IMR-90 (cell line): Measurements from ENCODE around the gene NEK6. TPM values are rescaled to one million over a fixed set of nuclear protein-coding genes. Genes with fewer than 3 reads are reported as not detected.

Source experiments
- ATAC-seq: fragments of 200-7000 bp; cut with Tn5 transposase; 2 replicates; pipeline ENCODE4 v1.9.1; 2020; ENCODE audit warnings: low read depth, mild to moderate bottlenecking, moderate library complexity
- BruUV-seq: library from RNA; stranded (reverse); fragments of 400-500 nt; replicated peaks from 2 replicates; lab custom pipeline; 2021; lab: Mats Ljungman, UMichigan
- CTCF ChIA-PET: fragments of 300-600 bp; formaldehyde crosslinking; extraction: SDS; loops from one replicate; lab custom pipeline; 2021; ENCODE audit warnings: antibody characterized with exemption; lab: Yijun Ruan, JAX
- POLR2A ChIA-PET: fragments of 300-600 bp; sonication (Branson Sonifier 250); formaldehyde crosslinking; loops from one replicate; lab custom pipeline; 2022; ENCODE audit warnings: antibody characterized with exemption; ENCODE audit not compliant: unreplicated experiment; lab: Charles Lee
- DNase-seq: peaks from one replicate; pipeline ENCODE4 v3.0.0; 2013
- H2AFZ ChIP-seq: replicated peaks from 2 replicates; pipeline ENCODE3; 2013; ENCODE audit warnings: low read length, mild to moderate bottlenecking; ENCODE audit not compliant: poor library complexity
- H2AK5ac ChIP-seq: 2 replicates; pipeline ENCODE4 v1.6.1; 2013; ENCODE audit warnings: low read depth, low read length, inconsistent platforms
- H2AK9ac ChIP-seq: replicated peaks from 2 replicates; pipeline ENCODE3; 2013; ENCODE audit warnings: mild to moderate bottlenecking, low read depth, low read length, moderate library complexity; ENCODE audit not compliant: poor library complexity
- H2BK120ac ChIP-seq: 2 replicates; pipeline ENCODE4 v1.6.1; 2013; ENCODE audit warnings: low read depth, low read length, inconsistent platforms
- H2BK15ac ChIP-seq: 3 replicates; pipeline ENCODE4 v1.6.1; 2013; ENCODE audit warnings: low read depth, low read length, inconsistent platforms
- H2BK20ac ChIP-seq: 2 replicates; pipeline ENCODE4 v1.6.1; 2013; ENCODE audit warnings: low read depth, mild to moderate bottlenecking, inconsistent platforms, low read length, moderate library complexity
- H2BK5ac ChIP-seq: 2 replicates; pipeline ENCODE4 v1.6.1; 2013; ENCODE audit warnings: mild to moderate bottlenecking, low read depth, low read length, inconsistent platforms; ENCODE audit not compliant: poor library complexity, severe bottlenecking
- H3K14ac ChIP-seq: replicated peaks from 2 replicates; pipeline ENCODE4 v1.6.1; 2013; ENCODE audit warnings: low read depth, low read length, inconsistent platforms
- H3K18ac ChIP-seq: 2 replicates; pipeline ENCODE4 v1.6.1; 2013; ENCODE audit warnings: low read depth, low read length, control low read depth
- H3K23ac ChIP-seq: 2 replicates; pipeline ENCODE4 v1.6.1; 2013; ENCODE audit warnings: low read depth, low read length, inconsistent platforms
- H3K27ac ChIP-seq: 2 replicates; pipeline ENCODE4 v1.5.1; 2013; ENCODE audit warnings: mild to moderate bottlenecking, control low read depth, low read length; ENCODE audit not compliant: insufficient read depth
- H3K27me3 ChIP-seq: 2 replicates; pipeline ENCODE4 v1.6.1; 2013; ENCODE audit warnings: low read length; ENCODE audit not compliant: control insufficient read depth, insufficient read depth
- H3K36me3 ChIP-seq: 2 replicates; pipeline ENCODE4 v1.6.1; 2013; ENCODE audit warnings: low read length, mixed read lengths; ENCODE audit not compliant: control insufficient read depth, insufficient read depth
- H3K4ac ChIP-seq: 2 replicates; pipeline ENCODE4 v1.6.1; 2013; ENCODE audit warnings: low read depth, low read length, inconsistent platforms
- H3K4me1 ChIP-seq: 2 replicates; pipeline ENCODE4 v1.6.1; 2013; ENCODE audit warnings: low read length, mixed read lengths; ENCODE audit not compliant: control insufficient read depth, insufficient read depth
- H3K4me2 ChIP-seq: 2 replicates; pipeline ENCODE4 v1.6.1; 2013; ENCODE audit warnings: low read depth, mild to moderate bottlenecking, control low read depth, low read length, moderate library complexity
- H3K4me3 ChIP-seq: 2 replicates; pipeline ENCODE4 v1.5.1; 2013; ENCODE audit warnings: low read depth, mild to moderate bottlenecking, control low read depth, low read length, moderate library complexity; ENCODE audit not compliant: insufficient read depth
- H3K56ac ChIP-seq: 2 replicates; pipeline ENCODE4 v1.6.1; 2013; ENCODE audit warnings: low read length, inconsistent platforms; ENCODE audit not compliant: insufficient read depth; ENCODE audit errors: extremely low read depth
- H3K79me1 ChIP-seq, 2 experiments: 2 replicates each; pipeline ENCODE4 v1.6.1; 2013; ENCODE audit warnings: low read length in 2 of 2, inconsistent platforms in 1 of 2, low read depth in 1 of 2
- H3K9ac ChIP-seq: 2 replicates; pipeline ENCODE4 v1.6.1; 2013; ENCODE audit warnings: low read depth, low read length, control low read depth
- H3K9me1 ChIP-seq: 2 replicates; pipeline ENCODE4 v1.6.1; 2013; ENCODE audit warnings: low read length, inconsistent platforms; ENCODE audit not compliant: insufficient read depth
- H3K9me3 ChIP-seq: 2 replicates; pipeline ENCODE4 v1.6.1; 2013; ENCODE audit warnings: low read length; ENCODE audit not compliant: control insufficient read depth, insufficient read depth
- H4K20me1 ChIP-seq: 2 replicates; pipeline ENCODE4 v1.6.1; 2013; ENCODE audit warnings: low read length, inconsistent platforms; ENCODE audit not compliant: insufficient read depth
- H4K5ac ChIP-seq: 2 replicates; pipeline ENCODE4 v1.6.1; 2013; ENCODE audit warnings: mild to moderate bottlenecking, low read depth, low read length, control low read depth
- H4K8ac ChIP-seq, 2 experiments: 2 replicates each; pipeline ENCODE4 v1.6.1; 2013; ENCODE audit warnings: low read depth in 2 of 2, low read length in 2 of 2, control low read depth in 1 of 2, inconsistent platforms in 1 of 2
- H4K91ac ChIP-seq: 2 replicates; pipeline ENCODE4 v1.6.1; 2013; ENCODE audit warnings: low read depth, low read length, inconsistent platforms; ENCODE audit not compliant: insufficient read depth
- BHLHE40 ChIP-seq: fragments of 150-350 bp; IDR thresholded peaks from 2 replicates; pipeline ENCODE4 v1.6.1; 2016; ENCODE audit warnings: mild to moderate bottlenecking, low read depth, low read length
- CEBPB ChIP-seq: IDR thresholded peaks from 2 replicates; pipeline ENCODE4 v1.6.1; 2012; ENCODE audit warnings: low read depth, low read length, improper control_type of control experiment
- CHD1 ChIP-seq: IDR thresholded peaks from 2 replicates; pipeline ENCODE4 v1.6.1; 2012; ENCODE audit warnings: low read depth, low read length, improper control_type of control experiment
- FOS ChIP-seq: fragments of 150-350 bp; IDR thresholded peaks from 2 replicates; pipeline ENCODE4 v1.6.1; 2016; ENCODE audit warnings: low read depth, low read length
- MAFK ChIP-seq: IDR thresholded peaks from 2 replicates; pipeline ENCODE4 v1.6.1; 2012; ENCODE audit warnings: low read depth, low read length, improper control_type of control experiment
- MAZ ChIP-seq: IDR thresholded peaks from 2 replicates; pipeline ENCODE4 v1.6.1; 2012; ENCODE audit warnings: low read depth, mild to moderate bottlenecking, low read length, improper control_type of control experiment, moderate library complexity, borderline replicate concordance
- MXI1 ChIP-seq: IDR thresholded peaks from 2 replicates; pipeline ENCODE4 v1.6.1; 2012; ENCODE audit warnings: low read depth, mild to moderate bottlenecking, low read length, moderate library complexity, borderline replicate concordance
- NFE2L2 ChIP-seq: fragments of 150-350 bp; IDR thresholded peaks from 2 replicates; pipeline ENCODE4 v1.6.1; 2016; ENCODE audit warnings: low read depth, mild to moderate bottlenecking, low read length
- POLR2A ChIP-seq: IDR thresholded peaks from 2 replicates; pipeline ENCODE4 v1.6.1; 2012; ENCODE audit warnings: mild to moderate bottlenecking, low read depth, low read length
- RCOR1 ChIP-seq: IDR thresholded peaks from 2 replicates; pipeline ENCODE4 v1.6.1; 2012; ENCODE audit warnings: mild to moderate bottlenecking, low read length, improper control_type of control experiment; ENCODE audit not compliant: insufficient replicate concordance
- SMC3 ChIP-seq: fragments of 150-350 bp; IDR thresholded peaks from 2 replicates; pipeline ENCODE4 v1.6.1; 2016; ENCODE audit warnings: low read depth, mild to moderate bottlenecking, antibody characterized with exemption, low read length, moderate library complexity
- USF2 ChIP-seq: fragments of 150-350 bp; IDR thresholded peaks from 2 replicates; pipeline ENCODE4 v1.6.1; 2017; ENCODE audit warnings: mild to moderate bottlenecking, antibody characterized with exemption, low read length, low read depth
- WGBS, 2 experiments: methylation state at CpG; one replicate each; pipeline versions ENCODE4 v1.1.5 to v1.1.7; 2013; ENCODE audit warnings: missing lambda C conversion rate in 2 of 2; ENCODE audit not compliant: insufficient read length in 1 of 2; ENCODE audit errors: extremely low coverage in 2 of 2; 5-methylcytosine and 5-hydroxymethylcytosine counted together
- dilution Hi-C: fragments of 300-500 bp; cut with HindIII; formaldehyde crosslinking; loops from one replicate; pipeline ENCODE4 v1.14.3; 2018; ENCODE audit warnings: low sequenced_read_pairs; ENCODE audit not compliant: unreplicated experiment
- in situ Hi-C: fragments of 300-500 bp; cut with MboI; formaldehyde crosslinking; loops from 3 replicates; pipeline ENCODE4 v1.14.3; 2019; ENCODE audit warnings: low sequenced_read_pairs, inconsistent platforms, mixed read lengths
- intact Hi-C: fragments of 100-400 bp; cut with micrococcal nuclease; formaldehyde crosslinking; loops from 2 replicates; pipeline ENCODE4 v1.10.0; 2022
- polyA plus RNA-seq, 3 experiments: library from polyadenylated mRNA; depleted of rRNA; stranded (reverse); fragments of >200 nt; gene quantifications; 2 replicates each; pipeline ENCODE4 v1.2.3, GENCODE V29; 2012; ENCODE audit warnings: low replicate concordance in 1 of 3
- total RNA-seq: library from RNA; depleted of rRNA; stranded (reverse); fragments of >200 nt; gene quantifications from 2 replicates; pipeline ENCODE4 v1.2.3, GENCODE V29; 2012
- TF ChIP-seq, protein P1 (sequence below): fragments of 150-350 bp; IDR thresholded peaks from 2 replicates; pipeline ENCODE4 v1.6.1; 2016; ENCODE audit warnings: low read depth, mild to moderate bottlenecking, low read length, moderate library complexity, borderline replicate concordance
- TF ChIP-seq, protein P2 (sequence below): conservative IDR thresholded peaks from 2 replicates; pipeline ENCODE4 v1.5.1; 2012; ENCODE audit warnings: mild to moderate bottlenecking, low read depth, low read length, improper control_type of control experiment

The NEK6 gene
- total and polyA plus RNA-seq, 2 of the 4 experiments (the other 2 are of a cell fraction) = 79.9 to 112 TPM

GRCh38 chr9:124297915-124298645 lies 40.3 kb downstream of the NEK6 start:
- peaks cover 29% of the 10 kb centered on the region for H4K20me1 ChIP-seq

More at GRCh38 chr9:124297915-124298645, 40.3 kb downstream of the NEK6 start:
- Histone ChIP-seq H2BK15ac (peak overlapping the region; percentile 60; the same call in 1 of the 3 replicates), H2AK9ac (peak overlapping the region; percentile 98), H4K91ac (peak overlapping the region; percentile 97), H4K8ac (peak overlapping the region; percentile 64 to 96), H3K56ac (peak overlapping the region; percentile 81), H3K9me1 (peaks cover 60% of the 10 kb centered on the region), H3K4me3 (no peak overlapping the region), H3K4me2 (peak overlapping the region; percentile 15), H3K79me1 (peaks cover 50 to 98% of the 10 kb centered on the region in 2 experiments), H3K9ac (peak overlapping the region; percentile 30; the same call in 1 of the 2 replicates), H3K27ac (peak overlapping the region; percentile 66), H2BK5ac (peak overlapping the region; percentile 70), H3K9me3 (no peaks in the 10 kb centered on the region), H2BK20ac (peak overlapping the region; percentile 95), H3K4ac (peak overlapping the region; percentile 99), H3K14ac (peak overlapping the region; percentile 95), H2BK120ac (peak overlapping the region; percentile 98), H3K27me3 (no peaks in the 10 kb centered on the region), H3K23ac (peak overlapping the region; percentile 94), H4K5ac (peak overlapping the region; percentile 71), H2AFZ (peak overlapping the region; percentile 73), H3K36me3 (peaks cover 42% of the 10 kb centered on the region), H3K18ac (peak overlapping the region; percentile 75), H3K4me1 (peaks cover 69% of the 10 kb centered on the region), H2AK5ac (peak overlapping the region; percentile 78)
- 86% methylated on average over 6 of the region's 14 CpGs; no CpG with 5 or more reads in 1 of the 2 experiments for WGBS, 2 experiments
- TF ChIP-seq CHD1 (no peak), MXI1 (no peak), RCOR1 (no peak), CEBPB (no peak), BHLHE40 (no peak), MAFK (no peak), NFE2L2 (no peak), FOS (no peak), SMC3 (no peak), POLR2A (no peak), MAZ (no peak), USF2 (no peak)
- TF ChIP-seq, protein P1, sequence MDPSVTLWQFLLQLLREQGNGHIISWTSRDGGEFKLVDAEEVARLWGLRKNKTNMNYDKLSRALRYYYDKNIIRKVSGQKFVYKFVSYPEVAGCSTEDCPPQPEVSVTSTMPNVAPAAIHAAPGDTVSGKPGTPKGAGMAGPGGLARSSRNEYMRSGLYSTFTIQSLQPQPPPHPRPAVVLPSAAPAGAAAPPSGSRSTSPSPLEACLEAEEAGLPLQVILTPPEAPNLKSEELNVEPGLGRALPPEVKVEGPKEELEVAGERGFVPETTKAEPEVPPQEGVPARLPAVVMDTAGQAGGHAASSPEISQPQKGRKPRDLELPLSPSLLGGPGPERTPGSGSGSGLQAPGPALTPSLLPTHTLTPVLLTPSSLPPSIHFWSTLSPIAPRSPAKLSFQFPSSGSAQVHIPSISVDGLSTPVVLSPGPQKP = no peak
- TF ChIP-seq, protein P2, sequence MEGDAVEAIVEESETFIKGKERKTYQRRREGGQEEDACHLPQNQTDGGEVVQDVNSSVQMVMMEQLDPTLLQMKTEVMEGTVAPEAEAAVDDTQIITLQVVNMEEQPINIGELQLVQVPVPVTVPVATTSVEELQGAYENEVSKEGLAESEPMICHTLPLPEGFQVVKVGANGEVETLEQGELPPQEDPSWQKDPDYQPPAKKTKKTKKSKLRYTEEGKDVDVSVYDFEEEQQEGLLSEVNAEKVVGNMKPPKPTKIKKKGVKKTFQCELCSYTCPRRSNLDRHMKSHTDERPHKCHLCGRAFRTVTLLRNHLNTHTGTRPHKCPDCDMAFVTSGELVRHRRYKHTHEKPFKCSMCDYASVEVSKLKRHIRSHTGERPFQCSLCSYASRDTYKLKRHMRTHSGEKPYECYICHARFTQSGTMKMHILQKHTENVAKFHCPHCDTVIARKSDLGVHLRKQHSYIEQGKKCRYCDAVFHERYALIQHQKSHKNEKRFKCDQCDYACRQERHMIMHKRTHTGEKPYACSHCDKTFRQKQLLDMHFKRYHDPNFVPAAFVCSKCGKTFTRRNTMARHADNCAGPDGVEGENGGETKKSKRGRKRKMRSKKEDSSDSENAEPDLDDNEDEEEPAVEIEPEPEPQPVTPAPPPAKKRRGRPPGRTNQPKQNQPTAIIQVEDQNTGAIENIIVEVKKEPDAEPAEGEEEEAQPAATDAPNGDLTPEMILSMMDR = no peak
- ChIA-PET POLR2A (no interaction called here), CTCF (interaction anchor here (2.6 kb wide), 1 partner anchor 171 kb away, joined by 7 read pairs; no protein-coding TSS in a partner anchor)
- in situ Hi-C loops (no loop called here), intact Hi-C loops (loop anchor here (1.0 kb wide), 1 partner anchor 12 kb away; no protein-coding TSS in a partner anchor), dilution Hi-C loops (no loop called here)
- no peak for DNase-seq
- BruUV-seq = no TSS peak
- ATAC-seq = no peak; the same call in 1 of the 2 replicates
